Hepatocyte (in vitro differentiated cells): ENCODE measurements around the gene TMEM242.

Source experiments
- EZH2 ChIP-seq: fragments of 200-600 bp; sonication (generic); IDR thresholded peaks from 2 replicates; pipeline ENCODE4 v1.6.1; 2016; ENCODE audit warnings: antibody characterized with exemption, mild to moderate bottlenecking, borderline replicate concordance
- EZH2phosphoT487 ChIP-seq: fragments of 200-600 bp; sonication (generic); IDR thresholded peaks from one replicate; pipeline ENCODE4 v1.6.1; 2018; ENCODE audit warnings: antibody characterized with exemption, mild to moderate bottlenecking, low read depth, moderate library complexity; ENCODE audit not compliant: unreplicated experiment, severe bottlenecking
- TF ChIP-seq, protein P1 (sequence below): fragments of 200-600 bp; sonication (generic); IDR thresholded peaks from 2 replicates; pipeline ENCODE4 v1.5.1; 2016; ENCODE audit warnings: antibody characterized with exemption, mild to moderate bottlenecking; ENCODE audit not compliant: poor library complexity

DNA sequence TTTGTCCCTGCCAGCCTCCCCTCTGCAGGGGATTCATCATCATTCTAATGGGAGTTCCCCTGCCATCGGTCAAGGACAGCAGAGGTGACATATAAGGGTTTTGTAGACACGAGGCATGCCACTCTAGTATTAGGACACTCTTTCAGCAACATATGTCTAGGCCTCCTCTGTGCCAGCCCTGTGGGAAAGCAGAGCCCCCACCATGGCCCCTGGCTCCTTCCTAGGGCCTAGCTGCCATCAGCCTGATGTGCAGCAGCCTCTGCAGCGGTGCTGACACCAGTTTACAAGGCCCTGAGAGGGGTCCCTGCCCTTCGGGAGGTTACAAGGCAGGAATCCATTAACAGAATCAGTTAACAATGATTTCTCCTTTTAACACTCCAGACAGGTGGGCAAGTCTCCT, 32.5 kb downstream of the TMEM242 start:
- TF ChIP-seq EZH2 (no peak), EZH2phosphoT487 (no peak)
- TF ChIP-seq, protein P1, sequence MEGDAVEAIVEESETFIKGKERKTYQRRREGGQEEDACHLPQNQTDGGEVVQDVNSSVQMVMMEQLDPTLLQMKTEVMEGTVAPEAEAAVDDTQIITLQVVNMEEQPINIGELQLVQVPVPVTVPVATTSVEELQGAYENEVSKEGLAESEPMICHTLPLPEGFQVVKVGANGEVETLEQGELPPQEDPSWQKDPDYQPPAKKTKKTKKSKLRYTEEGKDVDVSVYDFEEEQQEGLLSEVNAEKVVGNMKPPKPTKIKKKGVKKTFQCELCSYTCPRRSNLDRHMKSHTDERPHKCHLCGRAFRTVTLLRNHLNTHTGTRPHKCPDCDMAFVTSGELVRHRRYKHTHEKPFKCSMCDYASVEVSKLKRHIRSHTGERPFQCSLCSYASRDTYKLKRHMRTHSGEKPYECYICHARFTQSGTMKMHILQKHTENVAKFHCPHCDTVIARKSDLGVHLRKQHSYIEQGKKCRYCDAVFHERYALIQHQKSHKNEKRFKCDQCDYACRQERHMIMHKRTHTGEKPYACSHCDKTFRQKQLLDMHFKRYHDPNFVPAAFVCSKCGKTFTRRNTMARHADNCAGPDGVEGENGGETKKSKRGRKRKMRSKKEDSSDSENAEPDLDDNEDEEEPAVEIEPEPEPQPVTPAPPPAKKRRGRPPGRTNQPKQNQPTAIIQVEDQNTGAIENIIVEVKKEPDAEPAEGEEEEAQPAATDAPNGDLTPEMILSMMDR: no peak
